Neuron (in vitro differentiated cells): ENCODE measurements around the gene ZNF177.

Source experiments
- H2AFZ ChIP-seq: one replicate; pipeline ENCODE4 v1.6.1; 2013; ENCODE audit warnings: low read depth, mild to moderate bottlenecking, inconsistent platforms, low read length, moderate library complexity
- H3K27me3 ChIP-seq: one replicate; pipeline ENCODE4 v1.6.1; 2013; ENCODE audit warnings: low read length; ENCODE audit not compliant: insufficient read depth
- H3K36me3 ChIP-seq: one replicate; pipeline ENCODE4 v1.6.1; 2013; ENCODE audit warnings: low read length; ENCODE audit not compliant: insufficient read depth
- H3K4me1 ChIP-seq: one replicate; pipeline ENCODE4 v1.6.1; 2013; ENCODE audit warnings: low read length; ENCODE audit not compliant: insufficient read depth
- H3K4me3 ChIP-seq: 2 replicates; pipeline ENCODE4 v1.5.1; 2013; ENCODE audit warnings: mild to moderate bottlenecking, low read length, moderate library complexity
- H3K9me3 ChIP-seq: one replicate; pipeline ENCODE4 v1.6.1; 2013; ENCODE audit warnings: low read length

The ZNF177 gene

DNA sequence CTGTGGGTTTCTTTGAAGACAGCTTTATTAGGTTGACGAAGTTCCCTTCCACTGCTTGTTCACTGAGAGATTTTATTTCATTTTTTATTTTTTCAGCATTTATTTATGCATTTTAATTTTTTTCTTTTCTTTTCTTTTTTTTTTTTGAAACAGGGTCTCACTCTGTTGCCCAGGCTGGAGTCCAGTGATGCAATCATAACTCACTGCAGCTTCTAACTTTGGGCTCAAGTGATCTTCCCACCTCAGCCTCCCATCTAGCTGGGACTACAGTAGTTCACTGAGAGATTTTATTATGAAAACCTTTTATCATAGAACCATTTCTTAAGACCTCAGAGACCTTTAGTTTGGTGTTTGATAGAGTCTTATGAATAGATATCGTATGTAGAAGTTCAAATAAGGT lies 10.3 kb upstream of the ZNF177 start:
- H3K4me3 ChIP-seq, result no peak overlapping the region
- H3K27me3 ChIP-seq, result no peaks in the 10 kb centered on the region
- H2AFZ ChIP-seq, result no peak overlapping the region
- H3K4me1 ChIP-seq, result no peaks in the 10 kb centered on the region
- H3K36me3 ChIP-seq, result peaks cover 1% of the 10 kb centered on the region
- H3K9me3 ChIP-seq, result peaks cover 40% of the 10 kb centered on the region

DNA sequence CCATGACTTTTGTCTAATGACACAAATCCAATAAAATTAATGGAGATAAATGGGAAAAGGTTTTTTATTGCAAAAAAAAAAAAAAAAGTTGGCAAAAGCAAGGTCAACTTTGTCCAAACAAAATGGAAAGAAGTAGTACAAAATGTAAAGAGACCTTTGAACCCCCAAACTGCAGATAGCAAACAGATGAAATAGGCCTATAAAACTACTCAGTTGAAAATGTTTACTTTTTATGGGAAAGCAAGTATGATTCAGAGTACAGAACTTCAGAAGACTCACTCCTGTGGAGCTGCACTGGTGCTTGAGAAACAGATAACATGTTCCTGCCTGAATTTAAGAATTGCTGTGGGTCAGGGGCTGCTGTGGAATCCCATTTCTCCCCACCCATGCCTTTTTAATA lies 9.8 kb upstream of the ZNF177 start:
- H3K36me3 ChIP-seq, result peaks cover 4% of the 10 kb centered on the region
- no peaks in the 10 kb centered on the region for H3K4me1 ChIP-seq
- no peaks in the 10 kb centered on the region for H3K27me3 ChIP-seq
- H3K4me3 ChIP-seq, result no peak overlapping the region
- H3K9me3 ChIP-seq, result peaks cover 41% of the 10 kb centered on the region
- no peak overlapping the region for H2AFZ ChIP-seq

DNA sequence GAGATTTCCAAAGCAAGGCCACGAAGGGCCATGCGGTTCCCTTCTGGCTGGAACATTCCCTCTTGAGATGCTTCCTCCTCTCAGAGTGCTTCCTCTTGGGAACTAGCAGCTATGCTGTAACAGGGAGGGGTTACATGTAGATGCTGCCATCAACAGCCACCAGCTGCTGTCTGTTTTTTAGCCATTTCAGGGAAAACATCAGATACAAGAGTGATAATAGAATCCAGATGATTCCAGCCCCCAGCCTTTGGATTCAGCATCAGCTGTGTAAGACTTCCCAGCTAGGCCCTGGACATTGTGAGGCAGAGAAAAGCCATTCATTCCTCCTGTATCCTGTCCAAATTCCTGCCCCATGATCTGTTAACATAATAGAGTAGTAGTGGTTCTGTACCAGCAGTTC lies 8.2 kb upstream of the ZNF177 start:
- H3K36me3 ChIP-seq, result peaks cover 5% of the 10 kb centered on the region
- no peak overlapping the region for H2AFZ ChIP-seq
- no peak overlapping the region for H3K4me3 ChIP-seq
- H3K9me3 ChIP-seq, result peaks cover 38% of the 10 kb centered on the region
- no peaks in the 10 kb centered on the region for H3K27me3 ChIP-seq
- H3K4me1 ChIP-seq, result no peaks in the 10 kb centered on the region

DNA sequence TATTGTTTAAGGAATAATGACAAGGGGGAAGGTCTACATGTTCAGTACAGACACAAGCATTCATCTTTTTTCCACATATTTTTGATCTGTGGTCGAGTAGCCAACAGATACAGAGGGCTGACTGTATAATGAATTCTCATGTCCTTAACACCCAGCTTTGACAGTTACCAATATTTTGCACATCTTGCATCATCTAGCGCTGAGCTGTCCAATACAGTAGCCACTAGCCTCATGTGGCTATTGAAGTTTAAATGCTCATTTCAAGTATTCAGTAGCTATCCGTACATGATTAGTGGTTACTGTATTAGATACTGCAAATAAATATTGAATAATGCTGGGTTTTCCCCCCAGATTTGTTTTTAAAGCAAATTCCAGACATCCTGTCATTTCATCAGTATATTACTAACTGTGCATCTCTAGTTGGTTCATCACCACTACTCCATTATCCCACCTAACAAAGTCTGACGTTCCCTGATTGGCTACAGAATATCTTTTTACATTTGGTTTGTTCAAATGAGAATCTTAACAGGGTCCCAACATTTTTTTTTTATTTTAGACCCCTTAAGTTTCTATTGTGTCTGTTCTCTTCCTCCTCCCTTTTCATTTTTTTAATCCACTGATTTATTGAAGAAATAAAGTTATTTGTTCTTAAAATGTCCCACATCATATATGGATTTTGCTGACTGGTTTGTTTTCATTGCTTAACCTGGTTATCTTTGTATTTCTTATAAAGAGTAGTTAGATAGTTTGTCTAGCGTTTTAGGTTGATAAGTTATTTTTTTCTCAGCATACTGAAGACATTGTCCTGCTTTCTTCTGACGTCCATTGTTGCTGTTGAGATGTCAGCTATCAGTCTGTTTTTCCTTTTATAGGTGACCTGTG lies 8.2 kb downstream of the ZNF177 start:
- H3K4me3 ChIP-seq, result no peak overlapping the region
- H3K4me1 ChIP-seq, result no peaks in the 10 kb centered on the region

DNA sequence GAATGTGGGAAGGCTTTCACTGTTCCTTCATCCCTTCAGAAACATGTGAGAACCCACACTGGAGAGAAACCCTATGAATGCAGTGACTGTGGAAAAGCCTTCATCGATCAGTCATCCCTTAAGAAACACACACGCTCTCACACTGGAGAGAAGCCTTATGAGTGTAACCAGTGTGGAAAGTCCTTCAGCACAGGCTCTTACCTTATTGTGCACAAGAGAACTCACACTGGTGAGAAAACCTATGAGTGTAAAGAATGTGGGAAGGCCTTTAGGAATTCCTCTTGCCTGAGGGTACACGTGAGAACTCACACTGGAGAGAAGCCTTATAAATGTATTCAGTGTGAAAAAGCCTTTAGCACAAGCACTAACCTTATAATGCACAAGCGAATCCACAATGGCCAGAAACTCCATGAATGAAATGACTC lies 18.6 kb downstream of the ZNF177 start:
- no peak overlapping the region for H3K4me3 ChIP-seq
- H2AFZ ChIP-seq, result no peak overlapping the region
- peaks cover 42% of the 10 kb centered on the region for H3K36me3 ChIP-seq
- no peaks in the 10 kb centered on the region for H3K27me3 ChIP-seq
- H3K9me3 ChIP-seq, result peaks cover 77% of the 10 kb centered on the region
- no peaks in the 10 kb centered on the region for H3K4me1 ChIP-seq

More for the DNA sequence above, 8.2 kb downstream of the ZNF177 start:
- no peaks in the 10 kb centered on the region for H3K27me3 ChIP-seq
- H2AFZ ChIP-seq, result no peak overlapping the region
- H3K36me3 ChIP-seq, result peaks cover 2% of the 10 kb centered on the region
- H3K9me3 ChIP-seq, result peaks cover 16% of the 10 kb centered on the region

DNA sequence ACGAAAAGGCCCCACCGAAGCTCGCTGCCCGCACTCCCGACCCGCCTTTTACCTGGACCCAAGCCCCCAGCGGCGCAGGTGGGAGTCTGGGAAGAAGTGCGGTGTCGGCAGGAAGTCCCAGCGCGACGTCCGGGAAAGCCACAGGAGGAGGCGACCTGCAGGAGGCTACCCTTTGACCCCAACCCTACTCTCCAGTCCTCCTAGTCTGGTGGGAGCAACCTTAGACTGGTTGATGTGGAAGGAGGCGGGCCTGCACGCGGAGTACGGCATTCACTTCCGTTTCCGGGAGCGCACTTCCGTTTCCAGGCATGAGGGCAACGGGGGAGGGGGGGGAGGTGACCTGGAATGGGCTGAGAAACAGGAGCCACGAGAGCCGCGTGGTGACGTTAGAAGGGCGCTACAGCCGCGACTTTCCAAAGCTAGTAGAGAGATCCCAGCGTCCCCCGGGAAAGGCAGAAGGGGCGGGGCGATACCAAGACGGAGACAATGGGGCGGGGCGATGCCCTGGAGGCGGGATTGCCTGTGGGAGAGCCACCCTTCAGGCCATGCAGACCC lies 44.1 kb downstream of the ZNF177 start:
- no peak overlapping the region for H3K4me3 ChIP-seq
- H3K36me3 ChIP-seq, result peaks cover 16% of the 10 kb centered on the region
- H3K4me1 ChIP-seq, result no peaks in the 10 kb centered on the region
- peaks cover 12% of the 10 kb centered on the region for H3K9me3 ChIP-seq
- H2AFZ ChIP-seq, result no peak overlapping the region
- H3K27me3 ChIP-seq, result no peaks in the 10 kb centered on the region

DNA sequence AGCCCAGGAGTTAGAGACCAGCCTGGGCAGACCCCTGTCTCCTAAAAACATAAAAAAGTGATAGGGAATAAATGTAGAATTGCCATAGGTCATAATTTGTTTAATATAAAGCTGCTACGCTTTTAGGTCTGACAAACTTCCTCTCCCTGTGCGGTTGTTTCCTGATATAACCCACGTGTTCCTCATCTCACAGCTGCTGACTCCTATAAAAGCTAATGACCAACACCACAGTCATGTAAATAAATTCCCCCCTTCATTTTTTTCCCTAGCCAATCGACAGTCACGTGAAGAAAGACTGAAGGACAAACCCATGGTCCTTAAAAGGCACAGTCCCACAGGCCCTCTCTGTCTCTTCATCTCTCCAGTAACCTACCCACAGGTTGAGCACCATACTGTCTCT lies 45.0 kb downstream of the ZNF177 start:
- Histone ChIP-seq H3K36me3 (peaks cover 25% of the 10 kb centered on the region), H2AFZ (no peak overlapping the region), H3K4me3 (no peak overlapping the region), H3K27me3 (no peaks in the 10 kb centered on the region), H3K4me1 (no peaks in the 10 kb centered on the region), H3K9me3 (peaks cover 21% of the 10 kb centered on the region)

DNA sequence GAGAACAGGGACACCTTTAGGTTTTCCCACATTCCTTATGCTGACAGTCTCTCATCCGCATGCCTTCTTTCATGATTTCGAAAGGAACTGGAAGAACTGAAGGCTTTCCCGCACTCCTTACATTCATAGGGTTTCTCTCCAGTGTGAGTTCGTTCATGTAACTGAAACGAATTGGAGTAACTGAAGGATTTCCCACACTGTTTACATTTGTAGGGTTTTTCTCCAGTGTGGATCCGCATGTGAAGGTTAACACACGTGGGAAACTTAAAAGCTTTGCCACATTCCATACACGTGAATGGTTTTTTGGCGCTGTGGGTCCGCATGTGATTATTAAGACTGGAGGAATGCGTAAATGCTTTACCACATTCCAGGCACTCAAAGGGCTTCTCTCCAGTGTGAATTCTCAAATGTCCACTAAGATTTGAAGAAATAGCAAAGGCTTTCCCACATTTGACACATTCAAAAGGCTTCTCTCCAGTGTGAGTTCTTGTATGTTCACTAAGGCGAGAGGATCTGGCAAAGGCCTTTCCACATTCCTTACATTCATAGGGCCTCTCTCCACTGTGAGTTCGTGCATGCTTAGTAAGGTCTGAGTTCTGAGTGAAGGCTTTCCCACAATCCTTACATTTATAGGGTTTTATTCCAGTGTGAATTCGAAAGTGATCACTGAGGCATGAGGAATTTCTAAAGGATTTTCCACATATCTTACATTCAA lies 50.6 kb downstream of the ZNF177 start:
- H2AFZ ChIP-seq, result no peak overlapping the region
- no peaks in the 10 kb centered on the region for H3K27me3 ChIP-seq
- H3K36me3 ChIP-seq, result peaks cover 70% of the 10 kb centered on the region
- H3K4me3 ChIP-seq, result no peak overlapping the region
- H3K9me3 ChIP-seq, result peaks cover 52% of the 10 kb centered on the region
- H3K4me1 ChIP-seq, result no peaks in the 10 kb centered on the region

DNA sequence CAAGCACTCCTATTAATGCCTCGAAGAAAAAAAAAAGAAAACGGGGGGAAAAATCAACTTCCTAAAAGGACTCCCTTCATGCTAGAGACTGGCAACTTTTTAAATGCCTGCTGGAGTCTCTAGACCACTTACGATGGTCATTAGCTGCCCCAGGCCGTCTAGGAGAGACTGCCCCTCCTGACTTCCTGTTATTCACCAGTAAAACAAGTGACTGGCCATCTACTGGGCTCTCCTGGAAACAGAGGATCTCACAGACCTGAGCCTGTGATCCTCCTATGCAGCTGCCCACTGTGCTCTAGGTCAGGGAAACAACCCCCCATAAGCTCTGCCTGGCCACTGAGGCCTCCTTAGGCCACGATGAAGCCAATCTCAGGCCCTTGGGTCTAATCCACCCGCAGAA lies 65.1 kb downstream of the ZNF177 start:
- Histone ChIP-seq H3K4me3 (no peak overlapping the region), H3K9me3 (peaks cover 18% of the 10 kb centered on the region), H3K36me3 (peaks cover 65% of the 10 kb centered on the region), H3K4me1 (no peaks in the 10 kb centered on the region), H2AFZ (no peak overlapping the region), H3K27me3 (no peaks in the 10 kb centered on the region)

DNA sequence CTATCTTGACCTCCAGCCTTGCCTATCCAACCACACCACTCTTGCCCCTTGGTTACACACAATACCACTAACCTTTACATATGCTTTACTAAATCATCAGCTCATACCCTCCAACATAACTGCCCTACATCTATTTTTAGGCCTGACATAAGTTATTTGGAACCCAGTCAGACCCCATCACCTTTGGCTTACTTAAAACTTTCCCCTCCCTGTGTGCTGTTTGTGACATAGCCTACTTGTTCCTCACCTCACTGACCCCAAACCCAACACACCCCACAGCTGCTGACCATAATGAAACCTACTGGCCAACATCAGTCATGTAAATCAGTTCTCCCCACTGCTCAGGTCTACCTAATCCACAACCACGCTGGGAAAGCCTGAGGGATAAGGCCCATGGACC lies 67.6 kb downstream of the ZNF177 start:
- H3K36me3 ChIP-seq, result peaks cover 54% of the 10 kb centered on the region
- peaks cover 10% of the 10 kb centered on the region for H3K4me1 ChIP-seq
- peaks cover 10% of the 10 kb centered on the region for H3K9me3 ChIP-seq
- no peak overlapping the region for H3K4me3 ChIP-seq
- no peaks in the 10 kb centered on the region for H3K27me3 ChIP-seq
- no peak overlapping the region for H2AFZ ChIP-seq

DNA sequence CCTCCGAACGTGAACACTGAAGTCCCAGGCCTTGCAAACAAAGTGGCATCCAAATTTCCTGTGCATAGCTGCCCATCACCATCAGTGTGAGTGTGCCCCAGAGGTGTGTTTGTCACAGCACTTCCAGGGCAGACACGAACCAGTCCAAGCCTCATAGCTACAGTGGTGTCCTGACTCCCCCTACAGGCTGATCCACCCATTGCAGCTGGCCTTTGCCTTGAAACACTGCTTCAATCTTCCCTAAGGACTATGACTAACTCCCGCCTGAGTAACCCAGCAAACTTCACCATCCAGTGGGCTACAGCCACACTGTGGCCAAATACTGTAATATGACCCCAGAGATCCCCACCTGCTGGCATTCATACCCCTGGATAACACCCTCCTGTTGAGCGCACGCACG lies 68.7 kb downstream of the ZNF177 start:
- H3K9me3 ChIP-seq, result peaks cover 5% of the 10 kb centered on the region
- no peak overlapping the region for H3K4me3 ChIP-seq
- no peaks in the 10 kb centered on the region for H3K27me3 ChIP-seq
- peaks cover 45% of the 10 kb centered on the region for H3K36me3 ChIP-seq
- no peak overlapping the region for H2AFZ ChIP-seq
- H3K4me1 ChIP-seq, result peaks cover 16% of the 10 kb centered on the region
